Measurements from ENCODE around the gene NKG7.

Gene NKG7

DNA sequence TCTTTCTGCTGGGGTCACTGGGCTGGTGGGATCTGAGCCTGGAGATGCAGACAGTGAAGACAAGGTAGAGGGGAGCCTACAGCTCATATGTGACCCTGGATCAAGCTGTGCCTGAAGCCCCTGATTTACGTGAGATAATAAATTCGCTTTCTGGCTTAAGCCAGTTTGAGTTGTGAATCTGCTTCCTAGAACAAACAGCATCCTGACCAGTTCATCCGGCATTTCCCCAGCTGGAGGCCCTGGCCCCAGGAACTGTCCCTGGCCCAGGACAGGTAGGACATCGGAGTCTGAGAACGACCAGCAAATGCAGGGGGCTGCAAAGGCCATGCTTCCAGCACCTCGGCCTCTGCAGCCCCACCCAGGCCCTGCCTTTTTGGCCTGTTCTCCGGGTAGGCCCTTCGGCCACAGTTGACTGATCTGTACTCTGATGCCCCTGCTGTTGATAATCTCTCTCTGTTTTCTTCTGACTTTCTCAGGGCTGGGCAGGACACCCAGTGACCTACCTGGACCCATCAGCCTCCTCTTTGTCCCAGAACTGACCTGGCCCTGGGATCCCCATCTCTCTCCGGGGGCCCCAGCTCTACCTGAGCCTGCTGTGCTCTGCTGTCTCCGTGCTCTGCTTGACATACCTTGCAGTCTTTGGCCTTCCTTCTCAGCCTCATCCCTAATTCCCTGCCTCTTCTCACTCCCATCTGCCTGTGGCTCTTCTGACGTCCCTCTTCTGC, 21.0 kb downstream of the NKG7 start:
- no peak for DNase-seq (ENCODE audit: low read depth in 2 of 2)
- H3K4me3 ChIP-seq (replicated peaks in 1 of 2; ENCODE audit: low read depth in 2 of 2, low read length in 2 of 2): no peak overlapping the region
- TF ChIP-seq, protein P1, sequence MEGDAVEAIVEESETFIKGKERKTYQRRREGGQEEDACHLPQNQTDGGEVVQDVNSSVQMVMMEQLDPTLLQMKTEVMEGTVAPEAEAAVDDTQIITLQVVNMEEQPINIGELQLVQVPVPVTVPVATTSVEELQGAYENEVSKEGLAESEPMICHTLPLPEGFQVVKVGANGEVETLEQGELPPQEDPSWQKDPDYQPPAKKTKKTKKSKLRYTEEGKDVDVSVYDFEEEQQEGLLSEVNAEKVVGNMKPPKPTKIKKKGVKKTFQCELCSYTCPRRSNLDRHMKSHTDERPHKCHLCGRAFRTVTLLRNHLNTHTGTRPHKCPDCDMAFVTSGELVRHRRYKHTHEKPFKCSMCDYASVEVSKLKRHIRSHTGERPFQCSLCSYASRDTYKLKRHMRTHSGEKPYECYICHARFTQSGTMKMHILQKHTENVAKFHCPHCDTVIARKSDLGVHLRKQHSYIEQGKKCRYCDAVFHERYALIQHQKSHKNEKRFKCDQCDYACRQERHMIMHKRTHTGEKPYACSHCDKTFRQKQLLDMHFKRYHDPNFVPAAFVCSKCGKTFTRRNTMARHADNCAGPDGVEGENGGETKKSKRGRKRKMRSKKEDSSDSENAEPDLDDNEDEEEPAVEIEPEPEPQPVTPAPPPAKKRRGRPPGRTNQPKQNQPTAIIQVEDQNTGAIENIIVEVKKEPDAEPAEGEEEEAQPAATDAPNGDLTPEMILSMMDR (IDR thresholded peaks at IDR 0.05; ENCODE audit: low read depth, low read length): no peak

DNA sequence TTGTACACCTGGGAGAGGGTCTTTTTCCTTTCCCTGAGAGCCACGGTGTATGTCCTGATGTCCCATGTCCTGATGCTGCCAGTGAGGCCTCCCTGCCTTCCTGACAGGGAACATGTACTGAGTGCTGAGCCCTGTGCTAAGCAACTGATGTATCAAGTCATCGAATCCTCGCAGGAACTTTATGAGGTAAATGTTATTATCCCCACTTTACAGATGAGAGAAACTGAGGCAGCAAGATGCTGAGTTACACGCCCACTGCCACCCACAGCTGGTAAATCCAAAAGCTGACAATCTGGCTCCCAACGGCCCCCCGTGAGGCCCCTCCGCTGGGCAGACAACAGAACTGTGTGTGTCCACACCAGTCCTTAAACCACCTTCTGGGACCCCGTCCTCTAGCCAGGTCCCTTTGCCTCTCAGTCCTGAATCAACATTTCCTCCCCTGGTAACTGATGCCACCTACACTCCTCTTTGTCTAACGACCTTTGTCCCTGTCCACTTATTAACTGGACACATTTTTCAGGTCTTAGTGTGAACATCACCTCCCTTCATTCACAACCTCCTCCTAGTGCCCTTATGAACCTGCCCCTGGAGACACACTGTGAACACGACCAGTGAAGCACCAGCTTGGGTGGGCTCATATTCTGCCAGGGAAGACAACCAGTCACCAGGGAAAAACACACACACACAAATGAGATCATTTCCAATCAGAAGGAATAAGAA, 25.1 kb downstream of the NKG7 start:
- H3K4me3 ChIP-seq (replicated peaks in 1 of 2; ENCODE audit: low read depth in 2 of 2, low read length in 2 of 2): no peak overlapping the region
- DNase-seq (ENCODE audit: low read depth in 2 of 2): no peak
- TF ChIP-seq, protein P1 (IDR thresholded peaks at IDR 0.05; ENCODE audit: low read depth, low read length): no peak

DNA sequence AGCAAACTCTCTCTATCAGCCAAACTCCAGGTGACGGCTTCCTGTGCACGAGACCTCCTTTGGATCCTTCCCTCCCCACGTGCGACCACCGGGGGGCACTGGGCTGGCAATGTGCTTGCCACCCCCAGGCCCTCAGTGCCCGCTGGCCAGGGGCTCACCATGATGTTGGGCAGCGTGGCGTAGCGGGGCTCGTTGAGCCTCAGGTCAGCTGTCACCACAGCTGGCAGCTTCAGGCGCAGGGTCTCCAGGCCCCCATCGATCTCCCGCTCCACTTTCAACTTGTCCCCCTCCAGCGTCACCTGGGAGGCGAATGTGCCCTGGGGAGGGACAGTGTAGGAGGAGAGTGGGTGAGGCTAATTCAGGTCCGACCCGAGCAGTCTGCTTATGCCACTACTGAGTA, 25.7 kb downstream of the NKG7 start:
- no peak for DNase-seq (ENCODE audit: low read depth in 2 of 2)
- TF ChIP-seq, protein P1 (IDR thresholded peaks at IDR 0.05; ENCODE audit: low read depth, low read length): no peak
- no peak overlapping the region for H3K4me3 ChIP-seq (replicated peaks in 1 of 2; ENCODE audit: low read depth in 2 of 2, low read length in 2 of 2)

DNA sequence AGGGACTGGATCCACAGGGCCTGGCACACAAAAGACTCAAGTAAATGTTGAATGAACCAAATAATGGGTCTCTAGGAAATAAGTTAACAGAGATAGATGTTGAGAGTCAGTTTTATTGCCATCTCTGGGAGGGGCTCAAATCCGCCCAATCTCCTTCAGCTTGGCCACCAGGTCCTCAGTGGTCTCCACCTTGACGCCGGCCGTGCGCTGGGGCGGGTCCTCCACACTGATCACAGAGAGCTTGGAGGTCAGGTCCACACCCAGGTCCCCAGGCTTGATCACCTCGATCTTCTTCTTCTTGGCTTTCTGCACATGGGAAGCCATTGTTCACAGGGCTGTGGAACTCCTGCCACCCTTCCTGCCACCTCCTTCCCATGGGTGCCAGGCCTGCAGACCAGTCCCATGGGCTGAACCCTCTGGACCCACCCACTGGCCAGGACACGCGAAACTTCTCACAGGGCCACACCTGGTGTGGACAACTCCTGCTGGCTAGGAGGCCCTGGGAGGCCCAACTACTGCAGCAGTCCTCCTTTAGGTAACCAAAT, 27.3 kb downstream of the NKG7 start:
- H3K4me3 ChIP-seq (replicated peaks in 1 of 2; ENCODE audit: low read depth in 2 of 2, low read length in 2 of 2): no peak overlapping the region
- DNase-seq (ENCODE audit: low read depth in 2 of 2): no peak
- TF ChIP-seq, protein P1 (IDR thresholded peaks at IDR 0.05; ENCODE audit: low read depth, low read length): no peak

DNA sequence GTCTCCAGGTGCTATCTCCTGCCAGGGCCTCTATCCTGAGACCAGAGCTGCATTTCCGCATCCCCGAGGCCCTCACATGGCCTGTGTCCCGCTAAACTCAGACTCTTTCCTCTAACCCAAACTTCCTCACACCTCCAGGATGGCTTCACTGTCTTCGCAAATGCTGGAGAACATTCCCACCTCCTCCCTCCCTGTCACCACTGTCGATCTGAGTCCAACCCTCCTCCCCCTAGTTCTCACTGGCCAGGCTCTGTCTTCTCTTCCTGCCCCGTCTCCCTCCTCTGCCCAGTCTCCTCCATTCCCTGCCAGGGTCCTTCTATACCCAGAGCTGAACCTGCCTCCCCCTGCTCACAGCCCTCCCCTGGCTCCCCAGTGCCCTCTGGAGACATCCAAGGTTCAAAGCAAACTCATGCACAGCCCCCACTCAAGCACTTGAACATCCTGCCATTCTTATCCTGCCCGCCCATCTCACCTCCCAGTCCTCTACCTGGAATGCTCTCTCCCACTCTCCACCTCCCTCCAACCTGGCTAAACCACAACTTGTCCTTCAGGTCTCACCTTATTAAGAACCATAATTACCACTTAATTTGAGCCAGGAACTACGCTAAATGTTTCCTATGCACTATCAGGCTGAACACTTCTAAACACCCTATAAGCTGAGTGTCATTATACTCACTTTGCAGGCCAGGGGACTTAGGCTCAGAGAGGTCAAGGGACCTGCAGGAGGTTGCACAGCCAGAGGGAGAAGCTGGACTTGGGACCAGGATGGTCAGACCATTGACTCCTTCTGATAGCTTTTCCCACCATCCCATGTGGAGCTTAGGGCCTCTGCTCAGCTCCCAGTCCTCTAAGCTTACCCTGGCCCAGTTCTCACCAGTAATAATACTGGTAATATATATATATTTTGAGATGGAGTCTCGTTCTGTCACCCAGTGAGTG, 29.6 kb downstream of the NKG7 start:
- TF ChIP-seq, protein P1 (IDR thresholded peaks at IDR 0.05; ENCODE audit: low read depth, low read length): no peak
- H3K4me3 ChIP-seq (replicated peaks in 1 of 2; ENCODE audit: low read depth in 2 of 2, low read length in 2 of 2): no peak overlapping the region
- no peak for DNase-seq (ENCODE audit: low read depth in 2 of 2)

DNA sequence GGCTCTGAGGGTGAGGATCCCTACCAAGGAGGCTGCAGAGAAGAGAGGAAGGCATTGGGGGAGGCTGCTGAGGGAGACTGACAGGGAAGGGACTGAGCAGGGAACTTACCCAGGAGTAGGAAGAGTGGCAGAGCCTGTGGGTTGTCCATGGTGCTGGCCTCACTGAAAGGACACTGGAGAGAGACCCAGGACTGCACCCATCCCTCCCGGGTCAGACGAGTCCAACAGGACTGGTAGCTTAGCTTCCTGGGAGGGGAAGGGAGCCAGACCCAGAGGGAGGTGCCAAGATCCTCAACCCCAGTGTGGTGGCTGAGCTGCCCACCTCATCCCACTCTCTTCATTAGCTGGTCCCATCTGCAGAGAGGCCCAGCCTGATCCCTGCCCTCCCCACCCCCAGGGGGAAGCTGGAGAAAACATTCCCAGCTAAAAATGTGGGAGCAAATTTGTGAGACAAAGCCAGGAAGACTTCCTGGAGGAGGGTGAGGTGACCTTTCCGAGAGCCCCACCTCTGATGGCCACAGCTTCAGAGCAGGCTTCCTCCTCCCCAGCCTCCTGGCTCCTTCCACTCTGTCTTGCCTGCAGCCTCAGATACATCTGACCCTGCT, 30.4 kb downstream of the NKG7 start, which contains the start of gene VSIG10L:
Gene VSIG10L, minus strand, starts transcription at position 164 of the 605 bp plus-strand sequence. Its CDS starts 15 bp downstream, at position 149.
- H3K4me3 ChIP-seq (replicated peaks in 1 of 2; ENCODE audit: low read depth in 2 of 2, low read length in 2 of 2): no peak within 1 kb of the TSS
- DNase-seq (ENCODE audit: low read depth in 2 of 2): no peak

More for the DNA sequence above, 30.4 kb downstream of the NKG7 start, which contains the start of gene VSIG10L:
- TF ChIP-seq, protein P1 (IDR thresholded peaks at IDR 0.05; ENCODE audit: low read depth, low read length): no peak

Data from cardiac fibroblast (primary cell).